SIG-M5 (cell line): Measurements from ENCODE around the gene KIF3A.

ENCODE experiments used
- DNase-seq: peaks from one replicate; lab custom pipeline; 2025; lab: John Stamatoyannopoulos, UW

KIF3A gene

GRCh38 chr5:132736853-132737833, at the start of gene KIF3A:
TSS of gene KIF3A (minus strand) at chr5:132737546. CDS start at chr5:132737419, 127 bp downstream.
- DNase-seq = peak; percentile 86

- no peak for DNase-seq
Measured at GRCh38 chr5:132787076-132787475, 49.7 kb upstream of the KIF3A start.

- DNase-seq = no peak
Measured at GRCh38 chr5:132785864-132786263, 48.5 kb upstream of the KIF3A start.

GRCh38 chr5:132785365-132785764, 48.0 kb upstream of the KIF3A start:
- DNase-seq = no peak

GRCh38 chr5:132782101-132782500, 44.8 kb upstream of the KIF3A start:
- DNase-seq = no peak

GRCh38 chr5:132781029-132781428, 43.7 kb upstream of the KIF3A start:
- no peak for DNase-seq

GRCh38 chr5:132780577-132780976, 43.2 kb upstream of the KIF3A start:
- no peak for DNase-seq

GRCh38 chr5:132779961-132780360, 42.6 kb upstream of the KIF3A start:
- DNase-seq = no peak

GRCh38 chr5:132778856-132779255, 41.5 kb upstream of the KIF3A start:
- DNase-seq = no peak

GRCh38 chr5:132778129-132778528, 40.8 kb upstream of the KIF3A start:
- no peak for DNase-seq

GRCh38 chr5:132777209-132778069, 40.1 kb upstream of the KIF3A start, which contains the start of gene SEPTIN8:
TSS of gene SEPTIN8 (minus strand) at chr5:132777239. CDS start at chr5:132777137, 102 bp downstream.
- no peak for DNase-seq

- DNase-seq = no peak
Measured at GRCh38 chr5:132776938-132777208, 39.5 kb upstream of the KIF3A start.

GRCh38 chr5:132776131-132776937, 39.0 kb upstream of the KIF3A start:
- no peak for DNase-seq

- no peak for DNase-seq
Measured at GRCh38 chr5:132775476-132775961, 38.2 kb upstream of the KIF3A start.

- DNase-seq = no peak
Measured at GRCh38 chr5:132774896-132775295, 37.5 kb upstream of the KIF3A start.

GRCh38 chr5:132774406-132774805, 37.1 kb upstream of the KIF3A start:
- DNase-seq = no peak

- DNase-seq = no peak
Measured at GRCh38 chr5:132773601-132774355, 36.4 kb upstream of the KIF3A start.

GRCh38 chr5:132773114-132773513, 35.8 kb upstream of the KIF3A start:
- DNase-seq = no peak

- no peak for DNase-seq
Measured at GRCh38 chr5:132772291-132773070, 35.1 kb upstream of the KIF3A start.

GRCh38 chr5:132771503-132771998, 34.2 kb upstream of the KIF3A start:
- DNase-seq = no peak
